ENCODE measurements around the gene LCMT1. TPM values are rescaled to one million over a fixed set of nuclear protein-coding genes. Genes with fewer than 3 reads are reported as not detected.
A peak's percentile ranks its signal among the peaks of the same experiment; 100 is the strongest.
"Not testable (repeated sequence)": the region's sequence is repeated elsewhere in the genome, so short reads cannot be mapped to it uniquely, and the experiment has no call there.

The LCMT1 gene
- total RNA-seq (10 to 100 TPM; 40.1 to 49.0 TPM), polyA plus RNA-seq (ENCODE audit: insufficient read length in 2 of 2) (10 to 100 TPM; 69.1 to 70.9 TPM)
- long read RNA-seq, donor 1, transcript LCMT1-209 (2 exons, 517 nt), result minor isoform, 14 of 48 reads
- long read RNA-seq, donor 1, transcript LCMT1-203 (11 exons, 1,368 nt), result major isoform, 26 of 48 reads
- long read RNA-seq, donor 1, partial matches to known transcripts, result 0 of 48 reads
- long read RNA-seq, donor 1, other reads (novel, unspliced or antisense), result 6 of 48 reads
- long read RNA-seq, donor 2, transcript LCMT1-203 (11 exons, 1,368 nt), result major isoform, 7 of 14 reads
- long read RNA-seq, donor 2, transcript LCMT1-209 (2 exons, 517 nt), result major isoform, 7 of 14 reads
- long read RNA-seq, donor 2, partial matches to known transcripts, result 0 of 14 reads
- long read RNA-seq, donor 2, other reads (novel, unspliced or antisense), result 0 of 14 reads
- long read RNA-seq, donor 3, transcript LCMT1-203 (11 exons, 1,368 nt), result minor isoform, 5 of 27 reads
- long read RNA-seq, donor 3, transcript LCMT1-209 (2 exons, 517 nt), result major isoform, 12 of 27 reads
- long read RNA-seq, donor 3, partial matches to known transcripts, result 0 of 27 reads
- long read RNA-seq, donor 3, other reads (novel, unspliced or antisense), result 7 of 27 reads
- long read RNA-seq, donor 4, transcript LCMT1-203 (11 exons, 1,368 nt), result minor isoform, 7 of 26 reads
- long read RNA-seq, donor 4, transcript LCMT1-209 (2 exons, 517 nt), result major isoform, 13 of 26 reads
- long read RNA-seq, donor 4, partial matches to known transcripts, result 5 of 26 reads
- long read RNA-seq, donor 4, other reads (novel, unspliced or antisense), result 0 of 26 reads

- H3K4me3 ChIP-seq (ENCODE audit: low read depth, low read length), result peak within 1 kb of the TSS; percentile 96
- H3K27me3 ChIP-seq (ENCODE audit: control insufficient read depth, insufficient read depth, low read length), result no peaks in the 10 kb centered on the region
- peak within 1 kb of the TSS; percentile 75 for H3K27ac ChIP-seq (ENCODE audit: low read depth, low read length)
- DNase-seq (ENCODE audit: low read depth in 4 of 6, low spot score in 6 of 6), result peak; percentile 94 to 100 (median 96)
- H3K9me3 ChIP-seq (ENCODE audit: control insufficient read depth, insufficient read depth, low read length), result no peaks in the 10 kb centered on the region
- peaks cover 13% of the 10 kb centered on the region for H3K36me3 ChIP-seq (ENCODE audit: control insufficient read depth, insufficient read depth, low read length)
- peaks cover 28% of the 10 kb centered on the region for H3K4me1 ChIP-seq (ENCODE audit: control insufficient read depth, insufficient read depth, low read length)
- 0% methylated on average over 55 of the region's 55 CpGs for WGBS (ENCODE audit: insufficient coverage)
Measured at GRCh38 chr16:25111403-25112166, at the start of gene LCMT1. LCMT1 (plus strand) TSS chr16:25111742; CDS start chr16:25111884, 142 bp downstream.

- Histone ChIP-seq H3K4me3 (ENCODE audit: low read depth, low read length) (no peak overlapping the region), H3K27me3 (ENCODE audit: control insufficient read depth, insufficient read depth, low read length) (no peaks in the 10 kb centered on the region), H3K36me3 (ENCODE audit: control insufficient read depth, insufficient read depth, low read length) (peaks cover 3% of the 10 kb centered on the region), H3K27ac (ENCODE audit: low read depth, low read length) (no peak overlapping the region), H3K4me1 (ENCODE audit: control insufficient read depth, insufficient read depth, low read length) (peaks cover 29% of the 10 kb centered on the region), H3K9me3 (ENCODE audit: control insufficient read depth, insufficient read depth, low read length) (no peaks in the 10 kb centered on the region)
- WGBS (ENCODE audit: insufficient coverage), result no CpG with 5 or more reads among the region's 3 CpGs
- DNase-seq (ENCODE audit: low read depth in 4 of 6, low spot score in 6 of 6), result no peak
Measured at GRCh38 chr16:25063102-25063501, 48.4 kb upstream of the LCMT1 start.

- Histone ChIP-seq H3K4me1 (ENCODE audit: control insufficient read depth, insufficient read depth, low read length) (peaks cover 29% of the 10 kb centered on the region), H3K27me3 (ENCODE audit: control insufficient read depth, insufficient read depth, low read length) (no peaks in the 10 kb centered on the region), H3K27ac (ENCODE audit: low read depth, low read length) (no peak overlapping the region), H3K4me3 (ENCODE audit: low read depth, low read length) (no peak overlapping the region), H3K9me3 (ENCODE audit: control insufficient read depth, insufficient read depth, low read length) (no peaks in the 10 kb centered on the region), H3K36me3 (ENCODE audit: control insufficient read depth, insufficient read depth, low read length) (peaks cover under 1% of the 10 kb centered on the region)
- DNase-seq (ENCODE audit: low read depth in 4 of 6, low spot score in 6 of 6), result no peak
- 87% methylated on average over 3 of the region's 6 CpGs for WGBS (ENCODE audit: insufficient coverage)
Measured at GRCh38 chr16:25063865-25064264, 47.7 kb upstream of the LCMT1 start.

GRCh38 chr16:25064281-25064680 is 47.3 kb upstream of the LCMT1 start:
- H3K27me3 ChIP-seq (ENCODE audit: control insufficient read depth, insufficient read depth, low read length); H3K36me3 ChIP-seq (ENCODE audit: control insufficient read depth, insufficient read depth, low read length); H3K9me3 ChIP-seq (ENCODE audit: control insufficient read depth, insufficient read depth, low read length); DNase-seq (ENCODE audit: low read depth in 4 of 6, low spot score in 6 of 6); H3K4me3 ChIP-seq (ENCODE audit: low read depth, low read length): not testable (repeated sequence)
- WGBS (ENCODE audit: insufficient coverage), result no CpG with 5 or more reads among the region's 1 CpG
- peak overlapping the region; percentile 79 for H3K27ac ChIP-seq (ENCODE audit: low read depth, low read length)
- H3K4me1 ChIP-seq (ENCODE audit: control insufficient read depth, insufficient read depth, low read length), result peaks cover 29% of the 10 kb centered on the region

- 42% methylated on average over 6 of the region's 6 CpGs for WGBS (ENCODE audit: insufficient coverage)
- DNase-seq (ENCODE audit: low read depth in 4 of 6, low spot score in 6 of 6), result peak in 5 of 6 donors; percentile 29 to 82 (median 52)
- no peak overlapping the region for H3K4me3 ChIP-seq (ENCODE audit: low read depth, low read length)
- no peaks in the 10 kb centered on the region for H3K36me3 ChIP-seq (ENCODE audit: control insufficient read depth, insufficient read depth, low read length)
- H3K27ac ChIP-seq (ENCODE audit: low read depth, low read length), result peak overlapping the region; percentile 79
- H3K9me3 ChIP-seq (ENCODE audit: control insufficient read depth, insufficient read depth, low read length), result no peaks in the 10 kb centered on the region
- peaks cover 29% of the 10 kb centered on the region for H3K4me1 ChIP-seq (ENCODE audit: control insufficient read depth, insufficient read depth, low read length)
- H3K27me3 ChIP-seq (ENCODE audit: control insufficient read depth, insufficient read depth, low read length), result no peaks in the 10 kb centered on the region
Measured at GRCh38 chr16:25064937-25065336, 46.6 kb upstream of the LCMT1 start.

GRCh38 chr16:25065899-25066298 is 45.6 kb upstream of the LCMT1 start:
- no peaks in the 10 kb centered on the region for H3K27me3 ChIP-seq (ENCODE audit: control insufficient read depth, insufficient read depth, low read length)
- no peak overlapping the region for H3K4me3 ChIP-seq (ENCODE audit: low read depth, low read length)
- no peak overlapping the region for H3K27ac ChIP-seq (ENCODE audit: low read depth, low read length)
- H3K9me3 ChIP-seq (ENCODE audit: control insufficient read depth, insufficient read depth, low read length), result no peaks in the 10 kb centered on the region
- peaks cover 29% of the 10 kb centered on the region for H3K4me1 ChIP-seq (ENCODE audit: control insufficient read depth, insufficient read depth, low read length)
- H3K36me3 ChIP-seq (ENCODE audit: control insufficient read depth, insufficient read depth, low read length), result no peaks in the 10 kb centered on the region
- WGBS (ENCODE audit: insufficient coverage), result 93% methylated on average over 8 of the region's 8 CpGs
- no peak for DNase-seq (ENCODE audit: low read depth in 4 of 6, low spot score in 6 of 6)

- Histone ChIP-seq H3K4me3 (ENCODE audit: low read depth, low read length) (peak overlapping the region; percentile 37), H3K4me1 (ENCODE audit: control insufficient read depth, insufficient read depth, low read length) (peaks cover 29% of the 10 kb centered on the region), H3K36me3 (ENCODE audit: control insufficient read depth, insufficient read depth, low read length) (no peaks in the 10 kb centered on the region), H3K9me3 (ENCODE audit: control insufficient read depth, insufficient read depth, low read length) (no peaks in the 10 kb centered on the region), H3K27me3 (ENCODE audit: control insufficient read depth, insufficient read depth, low read length) (no peaks in the 10 kb centered on the region), H3K27ac (ENCODE audit: low read depth, low read length) (peak overlapping the region; percentile 69)
- no peak for DNase-seq (ENCODE audit: low read depth in 4 of 6, low spot score in 6 of 6)
- 44% methylated on average over 12 of the region's 16 CpGs for WGBS (ENCODE audit: insufficient coverage)
Measured at GRCh38 chr16:25066426-25066746, 45.2 kb upstream of the LCMT1 start.

- Histone ChIP-seq H3K36me3 (ENCODE audit: control insufficient read depth, insufficient read depth, low read length) (no peaks in the 10 kb centered on the region), H3K9me3 (ENCODE audit: control insufficient read depth, insufficient read depth, low read length) (no peaks in the 10 kb centered on the region), H3K27ac (ENCODE audit: low read depth, low read length) (peak overlapping the region; percentile 75), H3K4me3 (ENCODE audit: low read depth, low read length) (peak overlapping the region; percentile 69), H3K27me3 (ENCODE audit: control insufficient read depth, insufficient read depth, low read length) (no peaks in the 10 kb centered on the region), H3K4me1 (ENCODE audit: control insufficient read depth, insufficient read depth, low read length) (peaks cover 29% of the 10 kb centered on the region)
- DNase-seq (ENCODE audit: low read depth in 4 of 6, low spot score in 6 of 6), result peak; percentile 36 to 92 (median 64)
- 3% methylated on average over 61 of the region's 63 CpGs for WGBS (ENCODE audit: insufficient coverage)
Measured at GRCh38 chr16:25066747-25067631, 44.6 kb upstream of the LCMT1 start.

- peaks cover 5% of the 10 kb centered on the region for H3K4me1 ChIP-seq (ENCODE audit: control insufficient read depth, insufficient read depth, low read length)
- DNase-seq (ENCODE audit: low read depth in 4 of 6, low spot score in 6 of 6), result no peak
- H3K36me3 ChIP-seq (ENCODE audit: control insufficient read depth, insufficient read depth, low read length), result no peaks in the 10 kb centered on the region
- H3K27ac ChIP-seq (ENCODE audit: low read depth, low read length), result no peak overlapping the region
- no peaks in the 10 kb centered on the region for H3K27me3 ChIP-seq (ENCODE audit: control insufficient read depth, insufficient read depth, low read length)
- 65% methylated on average over 2 of the region's 2 CpGs for whole genome bisulfite sequencing (ENCODE audit: insufficient coverage)
- no peak overlapping the region for H3K4me3 ChIP-seq (ENCODE audit: low read depth, low read length)
- peaks cover 3% of the 10 kb centered on the region for H3K9me3 ChIP-seq (ENCODE audit: control insufficient read depth, insufficient read depth, low read length)
Measured at GRCh38 chr16:25073854-25074253, 37.7 kb upstream of the LCMT1 start.
